Natural killer cell (primary cell): ENCODE data around the gene F5. TPM values are rescaled to one million over a fixed set of nuclear protein-coding genes. Genes with fewer than 3 reads are reported as not detected.

Experiments used
- ATAC-seq, 3 donors: fragments of 150-1000 bp in 2 of 3; fragments of 200-7000 bp in 1 of 3; cut with Tn5 transposase; 1 replicate in 1 of 3; 2 replicates in 2 of 3; pipeline ENCODE4 v1.10.0; 2021; ENCODE audit warnings: mild to moderate bottlenecking in 2 of 3, moderate library complexity in 2 of 3
- DNase-seq, 2 donors: peaks; one replicate each; pipeline versions ENCODE4 v3.0.0 to v3.0.0-alpha.2; 2013 to 2021; ENCODE audit warnings: mixed read lengths in 1 of 2
- H3K27ac ChIP-seq: one replicate; pipeline ENCODE4 v1.5.1; 2013; ENCODE audit warnings: mild to moderate bottlenecking, low read length
- H3K27me3 ChIP-seq: one replicate; pipeline ENCODE4 v1.6.1; 2013; ENCODE audit warnings: low read length; ENCODE audit not compliant: control insufficient read depth, insufficient read depth
- H3K36me3 ChIP-seq: one replicate; pipeline ENCODE4 v1.6.1; 2013; ENCODE audit warnings: low read length; ENCODE audit not compliant: control insufficient read depth, insufficient read depth
- H3K4me1 ChIP-seq: one replicate; pipeline ENCODE4 v1.6.1; 2013; ENCODE audit warnings: low read length; ENCODE audit not compliant: control insufficient read depth, insufficient read depth
- H3K4me3 ChIP-seq: one replicate; pipeline ENCODE4 v1.5.1; 2013; ENCODE audit warnings: low read length
- H3K9me3 ChIP-seq: one replicate; pipeline ENCODE4 v1.6.1; 2013; ENCODE audit warnings: low read length; ENCODE audit not compliant: control insufficient read depth, insufficient read depth
- H3K27ac Mint-ChIP-seq, 2 donors: one replicate each; pipeline ENCODE4 v1.8.0; 2022; ENCODE audit warnings: mild to moderate bottlenecking in 2 of 2, mixed read lengths in 2 of 2, moderate library complexity in 1 of 2
- H3K27me3 Mint-ChIP-seq, 2 donors: one replicate each; pipeline ENCODE4 v1.8.0; 2022; ENCODE audit warnings: low read depth in 2 of 2, mixed read lengths in 2 of 2
- H3K36me3 Mint-ChIP-seq: one replicate; pipeline ENCODE4 v1.8.0; 2022; ENCODE audit warnings: mixed read lengths
- H3K4me1 Mint-ChIP-seq, 2 donors: one replicate each; pipeline ENCODE4 v1.8.0; 2022; ENCODE audit warnings: mixed read lengths in 2 of 2
- H3K4me3 Mint-ChIP-seq: one replicate; pipeline ENCODE4 v1.8.0; 2022; ENCODE audit warnings: mild to moderate bottlenecking, moderate library complexity, mixed read lengths
- H3K9me3 Mint-ChIP-seq, 2 donors: one replicate each; pipeline ENCODE4 v1.8.0; 2022; ENCODE audit warnings: mixed read lengths in 2 of 2
- WGBS: methylation state at CpG from one replicate; pipeline ENCODE4 v1.1.7; 2013; ENCODE audit warnings: missing lambda C conversion rate; ENCODE audit not compliant: insufficient coverage; 5-methylcytosine and 5-hydroxymethylcytosine counted together
- intact Hi-C: fragments of 100-400 bp; cut with micrococcal nuclease; formaldehyde crosslinking; loops from one replicate; pipeline ENCODE4 v1.14.2; 2022
- total RNA-seq, 4 donors: library from RNA; stranded (reverse); fragments of 120-200 nt in 1 of 4; gene quantifications; one replicate each; pipeline versions ENCODE4 v1.2.3 to v1.2.4, GENCODE V29; 2013 to 2022
- TF ChIP-seq, protein P1 (sequence below): fragments of 200-600 bp; IDR thresholded peaks from one replicate; pipeline ENCODE4 v1.8.0; 2022; ENCODE audit warnings: antibody characterized with exemption

Gene F5
- total RNA-seq, 3 donors from 2014 or later (not counting 1 experiment from before 2014, with no cell fraction given): 0.02 to 1.7 (median 0.45) TPM

DNA sequence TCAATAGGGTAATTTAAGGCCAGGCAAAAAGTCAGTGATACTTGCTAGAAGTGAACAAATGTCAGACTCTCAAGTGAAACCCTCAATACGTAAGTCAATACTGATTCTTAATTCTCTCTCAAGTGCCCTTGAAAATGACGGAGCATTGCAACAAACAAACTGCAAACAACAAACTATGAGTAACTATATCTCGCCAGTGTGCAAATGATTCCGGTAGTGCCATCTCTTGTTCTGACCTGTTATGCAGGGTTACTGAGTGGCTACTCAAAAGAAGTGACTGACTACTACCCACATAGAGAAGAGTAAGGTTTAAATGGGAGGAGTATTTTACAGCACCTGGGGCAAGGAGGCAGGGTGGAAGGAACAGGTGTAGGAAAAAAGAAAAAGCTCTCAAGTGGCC is 102.2 kb downstream of the F5 start:
- peaks cover 7% of the 10 kb centered on the region for H3K4me1 ChIP-seq
- H3K4me1 Mint-ChIP-seq: peaks cover 31 to 39% of the 10 kb centered on the region in 2 donors
- no peaks in the 10 kb centered on the region for H3K9me3 Mint-ChIP-seq
- TF ChIP-seq, protein P1, sequence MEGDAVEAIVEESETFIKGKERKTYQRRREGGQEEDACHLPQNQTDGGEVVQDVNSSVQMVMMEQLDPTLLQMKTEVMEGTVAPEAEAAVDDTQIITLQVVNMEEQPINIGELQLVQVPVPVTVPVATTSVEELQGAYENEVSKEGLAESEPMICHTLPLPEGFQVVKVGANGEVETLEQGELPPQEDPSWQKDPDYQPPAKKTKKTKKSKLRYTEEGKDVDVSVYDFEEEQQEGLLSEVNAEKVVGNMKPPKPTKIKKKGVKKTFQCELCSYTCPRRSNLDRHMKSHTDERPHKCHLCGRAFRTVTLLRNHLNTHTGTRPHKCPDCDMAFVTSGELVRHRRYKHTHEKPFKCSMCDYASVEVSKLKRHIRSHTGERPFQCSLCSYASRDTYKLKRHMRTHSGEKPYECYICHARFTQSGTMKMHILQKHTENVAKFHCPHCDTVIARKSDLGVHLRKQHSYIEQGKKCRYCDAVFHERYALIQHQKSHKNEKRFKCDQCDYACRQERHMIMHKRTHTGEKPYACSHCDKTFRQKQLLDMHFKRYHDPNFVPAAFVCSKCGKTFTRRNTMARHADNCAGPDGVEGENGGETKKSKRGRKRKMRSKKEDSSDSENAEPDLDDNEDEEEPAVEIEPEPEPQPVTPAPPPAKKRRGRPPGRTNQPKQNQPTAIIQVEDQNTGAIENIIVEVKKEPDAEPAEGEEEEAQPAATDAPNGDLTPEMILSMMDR: no peak
- H3K27ac ChIP-seq: no peak overlapping the region
- no peaks in the 10 kb centered on the region for H3K9me3 ChIP-seq
- WGBS: 100% methylated on average over 4 of the region's 4 CpGs
- no peaks in the 10 kb centered on the region for H3K36me3 Mint-ChIP-seq
- H3K36me3 ChIP-seq: no peaks in the 10 kb centered on the region
- ATAC-seq: no peak
- H3K4me3 Mint-ChIP-seq: peak overlapping the region; percentile 67
- intact Hi-C loops: no loop called here
- H3K27me3 ChIP-seq: no peaks in the 10 kb centered on the region
- no peak for DNase-seq
- no peak overlapping the region for H3K4me3 ChIP-seq
- H3K27me3 Mint-ChIP-seq: no peaks in the 10 kb centered on the region
- peak overlapping the region in 1 of 2 donors; percentile 90 for H3K27ac Mint-ChIP-seq

DNA sequence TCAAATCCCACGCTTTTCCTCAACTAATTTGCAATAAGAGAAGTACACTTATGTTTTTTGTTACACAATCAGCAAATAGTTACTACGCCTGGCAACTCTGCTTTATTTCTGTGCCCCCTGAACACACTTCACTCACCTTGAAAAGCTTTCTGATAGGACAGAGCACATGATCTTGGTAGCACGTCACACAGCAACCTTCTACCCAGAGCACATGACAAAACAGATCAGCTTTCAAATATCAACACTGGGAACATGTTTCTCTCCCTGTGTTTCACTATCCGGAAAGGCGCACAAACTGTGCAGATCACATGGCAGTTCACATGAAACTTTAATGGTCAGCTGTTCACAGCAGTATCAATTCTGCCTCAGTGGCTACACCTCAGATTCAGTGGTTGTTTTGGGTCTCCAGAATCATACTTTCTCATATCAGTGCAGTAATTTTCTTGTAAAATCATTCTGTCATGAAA is 102.7 kb downstream of the F5 start:
- H3K27ac ChIP-seq: no peak overlapping the region
- Mint-ChIP-seq H3K36me3 (no peaks in the 10 kb centered on the region), H3K4me3 (no peak overlapping the region), H3K27me3 (no peaks in the 10 kb centered on the region), H3K27ac (no peak overlapping the region), H3K4me1 (peaks cover 31 to 39% of the 10 kb centered on the region in 2 donors), H3K9me3 (no peaks in the 10 kb centered on the region)
- peaks cover 7% of the 10 kb centered on the region for H3K4me1 ChIP-seq
- TF ChIP-seq, protein P1: no peak
- ATAC-seq: no peak
- no peak overlapping the region for H3K4me3 ChIP-seq
- intact Hi-C loops: no loop called here
- DNase-seq: no peak
- H3K36me3 ChIP-seq: no peaks in the 10 kb centered on the region
- H3K9me3 ChIP-seq: no peaks in the 10 kb centered on the region
- WGBS: 92% methylated on average over 5 of the region's 5 CpGs
- no peaks in the 10 kb centered on the region for H3K27me3 ChIP-seq

DNA sequence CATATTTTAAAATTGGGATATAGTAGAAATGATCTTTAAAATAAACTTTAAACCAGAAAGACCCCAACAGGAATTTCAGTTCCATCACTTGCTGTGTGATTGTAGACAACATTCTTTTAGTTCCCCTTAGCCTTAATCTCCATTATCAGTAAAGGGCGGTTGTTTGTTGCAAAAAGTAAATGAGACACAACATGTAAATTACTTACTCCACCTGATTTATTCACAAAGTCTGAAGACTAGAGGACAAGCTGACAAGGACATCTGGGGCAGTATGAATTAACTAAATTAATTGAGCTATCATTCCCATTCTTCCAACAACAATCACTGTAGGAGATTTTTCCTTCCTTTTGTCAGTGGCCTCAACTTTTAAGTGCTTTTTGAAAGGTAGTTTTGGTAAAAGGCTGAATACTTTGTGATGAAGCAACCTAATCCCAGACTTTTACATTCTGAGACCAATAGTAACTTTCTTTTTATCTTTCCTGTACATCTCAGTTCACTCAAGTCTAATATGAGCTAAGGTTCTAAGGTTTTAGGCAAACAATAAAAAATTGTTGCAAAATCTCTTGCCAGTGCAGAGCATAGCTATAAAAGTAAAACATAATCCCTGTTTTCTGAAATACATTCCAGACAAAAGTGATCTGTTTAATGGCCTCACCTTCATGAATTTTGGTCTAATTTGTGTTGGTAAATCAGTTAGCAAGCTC is 106.8 kb downstream of the F5 start:
- intact Hi-C loops: no loop called here
- ATAC-seq (no peak), DNase-seq (no peak)
- no peak overlapping the region for H3K4me3 Mint-ChIP-seq
- peaks cover 3% of the 10 kb centered on the region for H3K36me3 ChIP-seq
- no peaks in the 10 kb centered on the region for H3K27me3 ChIP-seq
- TF ChIP-seq, protein P1: no peak
- H3K4me1 Mint-ChIP-seq: peaks cover 11 to 13% of the 10 kb centered on the region in 2 donors
- no peak overlapping the region for H3K27ac Mint-ChIP-seq
- H3K9me3 ChIP-seq: no peaks in the 10 kb centered on the region
- no peaks in the 10 kb centered on the region for H3K9me3 Mint-ChIP-seq
- no peak overlapping the region for H3K27ac ChIP-seq
- H3K4me1 ChIP-seq: no peaks in the 10 kb centered on the region
- 100% methylated on average over 1 of the region's 1 CpG for WGBS
- H3K4me3 ChIP-seq: no peak overlapping the region
- H3K36me3 Mint-ChIP-seq: no peaks in the 10 kb centered on the region
- H3K27me3 Mint-ChIP-seq: no peaks in the 10 kb centered on the region
